Transverse colon (tissue), 4 donors: ENCODE data around the gene TRABD2B. TPM values are rescaled to one million over a fixed set of nuclear protein-coding genes. Genes with fewer than 3 reads are reported as not detected.

Source experiments
- DNase-seq: peaks from one replicate; pipeline ENCODE4 v3.0.0-alpha.2; 2019
- H3K27ac ChIP-seq, 4 donors: fragments of 200-600 bp; sonication (generic); 2 replicates each; pipeline ENCODE4 v1.5.1; 2016 to 2018; ENCODE audit warnings: inconsistent platforms in 4 of 4
- H3K27me3 ChIP-seq: fragments of 200-600 bp; sonication (generic); 2 replicates; pipeline ENCODE4 v1.5.1; 2017; ENCODE audit warnings: inconsistent platforms
- H3K36me3 ChIP-seq, 4 donors: fragments of 200-600 bp; sonication (generic); 2 replicates each; pipeline ENCODE4 v1.5.1; 2017 to 2019; ENCODE audit warnings: inconsistent platforms in 4 of 4
- H3K4me1 ChIP-seq, 4 donors: fragments of 200-600 bp; sonication (generic); 2 replicates each; pipeline ENCODE4 v1.5.1; 2017 to 2020; ENCODE audit warnings: inconsistent platforms in 4 of 4
- H3K4me3 ChIP-seq, 4 donors: fragments of 200-600 bp; sonication (generic); 1 replicate in 1 of 4; 2 replicates in 3 of 4; pipeline versions ENCODE4 v1.5.1 to v1.6.1; 2017 to 2019; ENCODE audit warnings: inconsistent platforms in 4 of 4
- H3K9me3 ChIP-seq, 2 donors: fragments of 200-600 bp; sonication (generic); 2 replicates each; pipeline ENCODE4 v1.5.1; 2017 to 2019; ENCODE audit warnings: inconsistent platforms in 2 of 2
- EP300 ChIP-seq: sonication (generic); formaldehyde crosslinking; IDR thresholded peaks from one replicate; pipeline ENCODE4 v1.6.1; 2017; ENCODE audit warnings: antibody characterized with exemption, low read depth
- POLR2A ChIP-seq: fragments of 450-650 bp; IDR thresholded peaks from one replicate; pipeline ENCODE4 v1.6.1; 2016; ENCODE audit warnings: antibody characterized with exemption, mild to moderate bottlenecking, moderate library complexity
- POLR2AphosphoS5 ChIP-seq, 3 donors: sonication (generic); formaldehyde crosslinking; IDR thresholded peaks; one replicate each; pipeline ENCODE4 v1.6.1; 2016; ENCODE audit warnings: antibody characterized with exemption in 3 of 3
- WGBS, 2 donors: methylation state at CpG; one replicate each; pipeline ENCODE4 v1.1.5; 2018; ENCODE audit warnings: low coverage in 1 of 2; 5-methylcytosine and 5-hydroxymethylcytosine counted together
- in situ Hi-C, 4 donors: fragments of 200-750 bp; cut with MboI; loops; one replicate each; pipeline versions ENCODE4 v1.15.0 to v1.15.1; 2017; ENCODE audit warnings: low sequenced_read_pairs in 3 of 4, low pct_ligation_motif_present in 1 of 4, low pct_unique_long_range_greater_than_20kb in 1 of 4
- intact Hi-C: fragments of 100-400 bp; cut with DNase I; formaldehyde crosslinking; loops from one replicate; pipeline ENCODE4 v1.15.1; 2023; ENCODE audit warnings: low total_unique reads
- total RNA-seq, 4 donors: library from RNA; depleted of rRNA; stranded (reverse); fragments of >200 nt; gene quantifications; one replicate each; pipeline ENCODE4 v1.1.0, GENCODE V29; 2016
- TF ChIP-seq, protein P1 (sequence below), 5 experiments: fragments of 200-600 bp in 3 of 5; fragments of 450-650 bp in 2 of 5; sonication (generic) in 3 of 5; IDR thresholded peaks; 1 replicate in 2 of 5; 2 replicates in 3 of 5; pipeline ENCODE4 v1.5.1; 2016 to 2017; ENCODE audit warnings: antibody characterized with exemption in 5 of 5, inconsistent platforms in 3 of 5, mild to moderate bottlenecking in 2 of 5, moderate library complexity in 1 of 5

The TRABD2B gene
- total RNA-seq, 4 donors from 2014 or later, result 0.27 to 0.48 (median 0.37) TPM; not detected in 1

DNA sequence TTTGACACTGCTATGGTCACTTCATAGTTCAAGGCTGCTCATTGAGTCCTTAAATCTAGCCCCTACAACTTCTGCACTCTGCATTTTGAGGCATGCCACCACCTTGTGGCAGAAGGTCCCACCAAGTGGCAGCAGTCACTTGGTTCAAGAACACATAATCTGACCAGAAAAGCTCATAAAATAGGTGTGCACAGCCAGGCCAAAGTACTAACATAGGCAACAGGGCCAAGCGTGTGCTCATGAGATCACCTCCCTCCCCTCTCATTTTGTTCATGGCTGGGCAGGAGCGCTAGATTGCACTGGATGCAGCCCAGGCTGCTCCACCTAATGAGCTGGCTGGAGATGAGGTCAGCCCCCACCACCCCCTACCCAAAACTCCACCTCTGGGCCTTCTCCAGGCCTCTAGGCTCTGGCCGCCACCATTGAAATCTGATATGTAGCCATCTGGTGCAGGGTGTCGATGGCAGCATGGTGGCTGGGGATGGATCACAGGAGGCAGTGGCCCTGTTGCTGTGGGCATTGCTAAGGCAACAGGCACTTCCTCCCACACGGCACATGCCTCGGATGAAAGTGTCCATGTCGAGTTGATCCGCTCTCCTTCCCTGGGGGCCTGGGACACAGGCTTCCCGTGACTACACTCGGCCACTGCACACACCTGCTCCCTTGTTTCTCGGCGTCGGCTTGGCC is 193.2 kb downstream of the TRABD2B start:
- Histone ChIP-seq H3K9me3 (no peaks in the 10 kb centered on the region), H3K4me3 (no peak overlapping the region), H3K27ac (no peak overlapping the region), H3K27me3 (no peaks in the 10 kb centered on the region), H3K36me3 (no peaks in the 10 kb centered on the region), H3K4me1 (peaks cover 0 to 2% (median under 1%) of the 10 kb centered on the region in 4 donors)
- intact Hi-C loops, result no loop called here
- 93 to 100% methylated on average over 6 to 13 of the region's 13 CpGs for WGBS, 2 donors
- in situ Hi-C loops, result no loop called here
- DNase-seq, result no peak
- no peak for TF ChIP-seq POLR2A
- no peak for TF ChIP-seq POLR2AphosphoS5 (IDR thresholded peaks at IDR 0.05)
- TF ChIP-seq, protein P1, sequence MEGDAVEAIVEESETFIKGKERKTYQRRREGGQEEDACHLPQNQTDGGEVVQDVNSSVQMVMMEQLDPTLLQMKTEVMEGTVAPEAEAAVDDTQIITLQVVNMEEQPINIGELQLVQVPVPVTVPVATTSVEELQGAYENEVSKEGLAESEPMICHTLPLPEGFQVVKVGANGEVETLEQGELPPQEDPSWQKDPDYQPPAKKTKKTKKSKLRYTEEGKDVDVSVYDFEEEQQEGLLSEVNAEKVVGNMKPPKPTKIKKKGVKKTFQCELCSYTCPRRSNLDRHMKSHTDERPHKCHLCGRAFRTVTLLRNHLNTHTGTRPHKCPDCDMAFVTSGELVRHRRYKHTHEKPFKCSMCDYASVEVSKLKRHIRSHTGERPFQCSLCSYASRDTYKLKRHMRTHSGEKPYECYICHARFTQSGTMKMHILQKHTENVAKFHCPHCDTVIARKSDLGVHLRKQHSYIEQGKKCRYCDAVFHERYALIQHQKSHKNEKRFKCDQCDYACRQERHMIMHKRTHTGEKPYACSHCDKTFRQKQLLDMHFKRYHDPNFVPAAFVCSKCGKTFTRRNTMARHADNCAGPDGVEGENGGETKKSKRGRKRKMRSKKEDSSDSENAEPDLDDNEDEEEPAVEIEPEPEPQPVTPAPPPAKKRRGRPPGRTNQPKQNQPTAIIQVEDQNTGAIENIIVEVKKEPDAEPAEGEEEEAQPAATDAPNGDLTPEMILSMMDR (IDR thresholded peaks at IDR 0.05), result no peak
- TF ChIP-seq EP300, result no peak

DNA sequence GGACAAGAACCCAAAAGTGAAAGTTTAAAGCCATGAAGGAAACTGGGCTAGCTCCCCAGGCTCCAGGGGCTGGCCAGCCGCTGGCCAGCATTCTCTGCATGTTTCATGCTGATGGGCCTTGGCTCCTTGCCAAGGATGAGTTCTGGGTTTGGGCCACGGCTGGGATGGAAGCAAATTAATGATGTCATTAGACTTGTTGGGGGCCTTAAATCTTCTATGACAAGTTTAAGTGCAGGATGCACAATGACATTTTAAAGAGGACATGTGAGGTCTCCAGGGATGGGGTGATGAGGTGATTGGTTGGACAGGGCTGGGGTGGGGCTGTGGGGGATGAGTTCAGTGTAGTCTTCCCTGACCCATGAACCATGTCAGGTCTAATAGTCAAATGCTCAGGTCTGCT is 199.6 kb downstream of the TRABD2B start:
- intact Hi-C loops (no loop called here), in situ Hi-C loops (no loop called here)
- Histone ChIP-seq H3K27me3 (no peaks in the 10 kb centered on the region), H3K27ac (no peak overlapping the region), H3K4me1 (no peaks in the 10 kb centered on the region), H3K36me3 (no peaks in the 10 kb centered on the region), H3K9me3 (no peaks in the 10 kb centered on the region), H3K4me3 (no peak overlapping the region)
- TF ChIP-seq POLR2AphosphoS5 (IDR thresholded peaks at IDR 0.05), result no peak
- no peak for TF ChIP-seq POLR2A
- TF ChIP-seq, protein P1 (IDR thresholded peaks at IDR 0.05), result no peak
- TF ChIP-seq EP300, result no peak
- WGBS, 2 donors, result 40 to 53% methylated on average over 1 to 2 of the region's 2 CpGs
- no peak for DNase-seq

DNA sequence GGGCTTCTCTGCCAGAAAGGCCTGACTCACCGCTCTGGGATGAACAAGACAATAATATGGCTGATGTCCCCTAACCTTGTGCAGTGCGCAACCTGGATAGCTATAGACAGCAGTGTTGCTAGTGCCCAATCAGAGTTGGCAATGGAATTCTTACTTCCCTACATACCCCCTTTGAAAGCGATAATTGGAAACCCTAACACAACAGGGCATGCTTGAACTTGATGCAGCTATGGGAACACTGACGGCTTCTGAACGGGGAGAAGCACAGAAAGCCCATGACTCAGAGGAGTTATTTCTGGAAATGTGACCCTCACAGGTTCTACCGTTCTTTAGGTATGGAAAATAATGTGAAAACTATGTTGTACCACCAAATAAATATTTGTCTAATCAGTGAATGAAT is 200.6 kb downstream of the TRABD2B start:
- intact Hi-C loops, result no loop called here
- Histone ChIP-seq H3K27ac (no peak overlapping the region), H3K4me1 (no peaks in the 10 kb centered on the region), H3K4me3 (no peak overlapping the region), H3K9me3 (no peaks in the 10 kb centered on the region), H3K27me3 (no peaks in the 10 kb centered on the region), H3K36me3 (no peaks in the 10 kb centered on the region)
- TF ChIP-seq POLR2AphosphoS5 (IDR thresholded peaks at IDR 0.05) (no peak), EP300 (no peak), POLR2A (no peak)
- TF ChIP-seq, protein P1 (IDR thresholded peaks at IDR 0.05), result no peak
- DNase-seq, result no peak
- 63 to 93% methylated on average over 2 to 6 of the region's 6 CpGs for WGBS, 2 donors
- in situ Hi-C loops, result no loop called here

DNA sequence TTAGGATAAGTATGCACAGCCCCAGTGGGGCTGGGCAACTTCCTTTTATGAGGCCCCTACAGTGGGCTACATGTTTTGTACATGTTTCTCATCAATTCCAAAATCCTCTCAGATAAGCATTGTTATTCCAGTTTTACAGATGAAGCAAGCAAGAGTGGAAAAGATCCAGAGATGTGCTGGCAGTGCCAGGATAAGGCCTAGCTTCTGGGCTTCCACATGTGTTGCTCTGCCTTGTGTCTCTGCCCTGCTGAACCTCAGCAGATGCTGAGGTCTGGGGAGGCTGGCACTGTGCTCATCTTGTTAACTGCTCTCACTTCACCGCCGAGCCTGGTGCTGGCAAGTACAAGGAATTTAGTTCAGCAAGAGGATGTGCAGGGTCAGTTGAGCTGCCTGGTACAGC is 202.1 kb downstream of the TRABD2B start:
- WGBS, 2 donors, result 83% methylated on average over 2 of the region's 2 CpGs; no CpG with 5 or more reads in 1 of the 2 donors
- TF ChIP-seq EP300, result no peak
- no peak for TF ChIP-seq POLR2AphosphoS5 (IDR thresholded peaks at IDR 0.05)
- TF ChIP-seq, protein P1 (IDR thresholded peaks at IDR 0.05), result no peak
- no peak for TF ChIP-seq POLR2A
- H3K27ac ChIP-seq, result no peak overlapping the region
- intact Hi-C loops, result no loop called here
- DNase-seq, result no peak
- H3K27me3 ChIP-seq, result no peaks in the 10 kb centered on the region
- no peaks in the 10 kb centered on the region for H3K9me3 ChIP-seq
- no peak overlapping the region for H3K4me3 ChIP-seq
- no peaks in the 10 kb centered on the region for H3K4me1 ChIP-seq
- H3K36me3 ChIP-seq, result no peaks in the 10 kb centered on the region
- in situ Hi-C loops, result no loop called here
